ENCODE measurements around the gene BLOC1S4.

BLOC1S4 gene

GRCh38 chr4:6727943-6728250 is 11.9 kb downstream of the BLOC1S4 start:
- Histone ChIP-seq H3K4me3 (ENCODE audit: low read depth in 1 of 2, low read length in 2 of 2) (no peak overlapping the region), H3K4me1 (ENCODE audit: control insufficient read depth in 1 of 2, insufficient read depth in 2 of 2, low read length in 2 of 2) (peaks cover 3 to 6% of the 10 kb centered on the region in 2 donors), H3K36me3 (ENCODE audit: control insufficient read depth in 1 of 2, insufficient read depth in 2 of 2, low read length in 2 of 2) (no peaks in the 10 kb centered on the region), H3K27ac (ENCODE audit: low read depth, low read length) (no peak overlapping the region), H3K9me3 (ENCODE audit: control insufficient read depth in 1 of 2, low read length in 2 of 2) (no peaks in the 10 kb centered on the region), H3K9ac (ENCODE audit: low read depth in 1 of 2, low read length in 2 of 2) (no peak overlapping the region), H3K27me3 (ENCODE audit: control insufficient read depth in 1 of 2, insufficient read depth in 2 of 2, low read length in 2 of 2) (no peaks in the 10 kb centered on the region)

- Histone ChIP-seq H3K27ac (ENCODE audit: low read depth, low read length) (no peak overlapping the region), H3K36me3 (ENCODE audit: control insufficient read depth in 1 of 2, insufficient read depth in 2 of 2, low read length in 2 of 2) (no peaks in the 10 kb centered on the region), H3K27me3 (ENCODE audit: control insufficient read depth in 1 of 2, insufficient read depth in 2 of 2, low read length in 2 of 2) (no peaks in the 10 kb centered on the region), H3K4me3 (ENCODE audit: low read depth in 1 of 2, low read length in 2 of 2) (no peak overlapping the region), H3K9me3 (ENCODE audit: control insufficient read depth in 1 of 2, low read length in 2 of 2) (no peaks in the 10 kb centered on the region), H3K4me1 (ENCODE audit: control insufficient read depth in 1 of 2, insufficient read depth in 2 of 2, low read length in 2 of 2) (peaks cover 3 to 7% of the 10 kb centered on the region in 2 donors), H3K9ac (ENCODE audit: low read depth in 1 of 2, low read length in 2 of 2) (no peak overlapping the region)
Observed at GRCh38 chr4:6728320-6729029, 12.5 kb downstream of the BLOC1S4 start.

- H3K27ac ChIP-seq (ENCODE audit: low read depth, low read length): no peak overlapping the region
- H3K4me3 ChIP-seq (ENCODE audit: low read depth in 1 of 2, low read length in 2 of 2): no peak overlapping the region
- H3K36me3 ChIP-seq (ENCODE audit: control insufficient read depth in 1 of 2, insufficient read depth in 2 of 2, low read length in 2 of 2): no peaks in the 10 kb centered on the region
- no peaks in the 10 kb centered on the region for H3K27me3 ChIP-seq (ENCODE audit: control insufficient read depth in 1 of 2, insufficient read depth in 2 of 2, low read length in 2 of 2)
- H3K9me3 ChIP-seq (ENCODE audit: control insufficient read depth in 1 of 2, low read length in 2 of 2): no peaks in the 10 kb centered on the region
- peaks cover 3 to 7% of the 10 kb centered on the region in 2 donors for H3K4me1 ChIP-seq (ENCODE audit: control insufficient read depth in 1 of 2, insufficient read depth in 2 of 2, low read length in 2 of 2)
- H3K9ac ChIP-seq (ENCODE audit: low read depth in 1 of 2, low read length in 2 of 2): no peak overlapping the region
Observed at GRCh38 chr4:6730603-6731317, 14.8 kb downstream of the BLOC1S4 start.

DNA sequence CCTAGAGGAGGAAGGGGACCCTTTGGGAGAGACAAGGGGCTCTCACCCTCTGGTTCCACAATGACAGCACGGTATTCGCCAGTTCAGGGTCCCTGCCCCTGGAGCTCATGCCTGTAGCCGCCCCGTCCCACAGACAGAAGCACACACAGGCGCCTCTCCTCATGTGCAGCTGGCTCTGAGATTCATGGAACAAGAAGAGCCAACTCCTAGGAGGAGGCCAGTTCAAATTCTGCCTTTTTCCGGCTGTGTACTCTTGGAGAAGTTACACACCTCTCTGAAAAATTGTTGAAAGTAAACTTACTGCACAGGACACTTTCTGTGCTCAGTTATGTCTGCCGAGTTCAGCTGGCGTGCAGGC is 15.3 kb downstream of the BLOC1S4 start:
- Histone ChIP-seq H3K9me3 (ENCODE audit: control insufficient read depth in 1 of 2, low read length in 2 of 2) (no peaks in the 10 kb centered on the region), H3K4me1 (ENCODE audit: control insufficient read depth in 1 of 2, insufficient read depth in 2 of 2, low read length in 2 of 2) (peaks cover 3 to 7% of the 10 kb centered on the region in 2 donors), H3K36me3 (ENCODE audit: control insufficient read depth in 1 of 2, insufficient read depth in 2 of 2, low read length in 2 of 2) (no peaks in the 10 kb centered on the region), H3K9ac (ENCODE audit: low read depth in 1 of 2, low read length in 2 of 2) (no peak overlapping the region), H3K4me3 (ENCODE audit: low read depth in 1 of 2, low read length in 2 of 2) (no peak overlapping the region), H3K27ac (ENCODE audit: low read depth, low read length) (no peak overlapping the region), H3K27me3 (ENCODE audit: control insufficient read depth in 1 of 2, insufficient read depth in 2 of 2, low read length in 2 of 2) (no peaks in the 10 kb centered on the region)

DNA sequence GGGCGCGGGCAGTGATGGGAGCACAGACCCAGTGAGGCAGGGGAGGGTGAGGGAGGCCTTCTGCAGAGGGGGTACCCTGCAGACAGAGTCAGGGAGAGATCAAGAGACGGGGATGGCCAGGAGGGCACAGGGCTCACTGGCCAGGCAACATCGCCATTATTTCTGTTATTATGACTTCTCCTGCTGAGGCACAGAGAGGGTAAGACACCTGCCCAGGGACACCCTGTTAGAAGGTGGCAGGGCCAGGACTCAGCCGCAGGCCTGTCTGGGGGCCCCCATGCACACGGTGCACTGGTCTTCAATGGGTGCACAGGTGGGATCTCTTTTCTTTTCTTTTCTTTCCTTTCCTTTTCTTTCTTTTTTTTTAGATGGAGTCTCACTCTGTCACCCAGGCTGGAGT is 15.8 kb downstream of the BLOC1S4 start:
- H3K9ac ChIP-seq (ENCODE audit: low read depth in 1 of 2, low read length in 2 of 2): no peak overlapping the region
- no peak overlapping the region for H3K27ac ChIP-seq (ENCODE audit: low read depth, low read length)
- H3K4me3 ChIP-seq (ENCODE audit: low read depth in 1 of 2, low read length in 2 of 2): no peak overlapping the region
- H3K36me3 ChIP-seq (ENCODE audit: control insufficient read depth in 1 of 2, insufficient read depth in 2 of 2, low read length in 2 of 2): no peaks in the 10 kb centered on the region
- H3K27me3 ChIP-seq (ENCODE audit: control insufficient read depth in 1 of 2, insufficient read depth in 2 of 2, low read length in 2 of 2): no peaks in the 10 kb centered on the region
- no peaks in the 10 kb centered on the region for H3K9me3 ChIP-seq (ENCODE audit: control insufficient read depth in 1 of 2, low read length in 2 of 2)
- H3K4me1 ChIP-seq (ENCODE audit: control insufficient read depth in 1 of 2, insufficient read depth in 2 of 2, low read length in 2 of 2): peaks cover 3 to 7% of the 10 kb centered on the region in 2 donors

GRCh38 chr4:6732441-6733357 is 16.7 kb downstream of the BLOC1S4 start:
- Histone ChIP-seq H3K27me3 (ENCODE audit: control insufficient read depth in 1 of 2, insufficient read depth in 2 of 2, low read length in 2 of 2) (no peaks in the 10 kb centered on the region), H3K4me1 (ENCODE audit: control insufficient read depth in 1 of 2, insufficient read depth in 2 of 2, low read length in 2 of 2) (peaks cover 3 to 7% of the 10 kb centered on the region in 2 donors), H3K4me3 (ENCODE audit: low read depth in 1 of 2, low read length in 2 of 2) (peak overlapping the region in 1 of 2 donors; percentile 27), H3K27ac (ENCODE audit: low read depth, low read length) (no peak overlapping the region), H3K9ac (ENCODE audit: low read depth in 1 of 2, low read length in 2 of 2) (no peak overlapping the region), H3K9me3 (ENCODE audit: control insufficient read depth in 1 of 2, low read length in 2 of 2) (no peaks in the 10 kb centered on the region), H3K36me3 (ENCODE audit: control insufficient read depth in 1 of 2, insufficient read depth in 2 of 2, low read length in 2 of 2) (no peaks in the 10 kb centered on the region)

- peaks cover 3 to 7% of the 10 kb centered on the region in 2 donors for H3K4me1 ChIP-seq (ENCODE audit: control insufficient read depth in 1 of 2, insufficient read depth in 2 of 2, low read length in 2 of 2)
- H3K4me3 ChIP-seq (ENCODE audit: low read depth in 1 of 2, low read length in 2 of 2): no peak overlapping the region
- no peaks in the 10 kb centered on the region for H3K36me3 ChIP-seq (ENCODE audit: control insufficient read depth in 1 of 2, insufficient read depth in 2 of 2, low read length in 2 of 2)
- no peaks in the 10 kb centered on the region for H3K9me3 ChIP-seq (ENCODE audit: control insufficient read depth in 1 of 2, low read length in 2 of 2)
- H3K27me3 ChIP-seq (ENCODE audit: control insufficient read depth in 1 of 2, insufficient read depth in 2 of 2, low read length in 2 of 2): no peaks in the 10 kb centered on the region
- no peak overlapping the region for H3K9ac ChIP-seq (ENCODE audit: low read depth in 1 of 2, low read length in 2 of 2)
- H3K27ac ChIP-seq (ENCODE audit: low read depth, low read length): no peak overlapping the region
Observed at GRCh38 chr4:6733358-6734164, 17.6 kb downstream of the BLOC1S4 start.

DNA sequence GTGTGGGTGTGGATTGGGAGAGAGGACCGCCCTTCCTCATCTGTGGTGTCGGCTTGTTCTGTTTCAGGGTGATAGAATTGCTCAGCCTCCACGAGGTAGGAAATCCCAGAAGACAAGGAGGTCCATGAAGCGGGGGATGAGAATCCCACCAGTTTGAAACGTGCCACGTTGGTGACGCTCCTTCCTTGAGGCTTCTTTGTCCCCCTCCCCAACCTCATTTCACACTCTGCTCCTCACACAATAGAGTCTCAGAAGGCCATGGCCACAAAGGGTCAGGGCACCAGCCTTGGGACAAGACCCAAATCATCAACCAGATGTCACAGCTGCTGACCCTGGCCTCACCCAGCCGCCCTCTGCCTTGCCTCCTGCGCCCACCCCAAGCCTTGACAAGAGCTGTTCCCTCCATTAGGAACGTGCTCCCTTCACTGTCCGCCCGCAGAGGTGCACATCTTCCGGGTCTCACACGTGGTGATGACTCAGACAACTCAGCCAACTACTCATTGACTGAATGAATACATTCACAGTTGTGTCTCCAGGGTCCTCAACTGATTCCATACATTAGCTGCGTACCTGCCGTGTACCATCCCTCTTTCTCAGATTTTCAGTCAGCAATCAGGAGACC is 18.3 kb downstream of the BLOC1S4 start:
- H3K27me3 ChIP-seq (ENCODE audit: control insufficient read depth in 1 of 2, insufficient read depth in 2 of 2, low read length in 2 of 2): no peaks in the 10 kb centered on the region
- no peaks in the 10 kb centered on the region for H3K36me3 ChIP-seq (ENCODE audit: control insufficient read depth in 1 of 2, insufficient read depth in 2 of 2, low read length in 2 of 2)
- H3K9ac ChIP-seq (ENCODE audit: low read depth in 1 of 2, low read length in 2 of 2): no peak overlapping the region
- no peak overlapping the region for H3K4me3 ChIP-seq (ENCODE audit: low read depth in 1 of 2, low read length in 2 of 2)
- H3K27ac ChIP-seq (ENCODE audit: low read depth, low read length): no peak overlapping the region
- peaks cover 3 to 7% of the 10 kb centered on the region in 2 donors for H3K4me1 ChIP-seq (ENCODE audit: control insufficient read depth in 1 of 2, insufficient read depth in 2 of 2, low read length in 2 of 2)
- no peaks in the 10 kb centered on the region for H3K9me3 ChIP-seq (ENCODE audit: control insufficient read depth in 1 of 2, low read length in 2 of 2)

- H3K27me3 ChIP-seq (ENCODE audit: control insufficient read depth in 1 of 2, insufficient read depth in 2 of 2, low read length in 2 of 2): no peaks in the 10 kb centered on the region
- no peaks in the 10 kb centered on the region for H3K9me3 ChIP-seq (ENCODE audit: control insufficient read depth in 1 of 2, low read length in 2 of 2)
- no peak overlapping the region for H3K9ac ChIP-seq (ENCODE audit: low read depth in 1 of 2, low read length in 2 of 2)
- no peak overlapping the region for H3K4me3 ChIP-seq (ENCODE audit: low read depth in 1 of 2, low read length in 2 of 2)
- H3K4me1 ChIP-seq (ENCODE audit: control insufficient read depth in 1 of 2, insufficient read depth in 2 of 2, low read length in 2 of 2): no peaks in the 10 kb centered on the region
- H3K36me3 ChIP-seq (ENCODE audit: control insufficient read depth in 1 of 2, insufficient read depth in 2 of 2, low read length in 2 of 2): no peaks in the 10 kb centered on the region
- H3K27ac ChIP-seq (ENCODE audit: low read depth, low read length): no peak overlapping the region
Observed at GRCh38 chr4:6739920-6740319, 23.9 kb downstream of the BLOC1S4 start.
